MM.1S (cell line): ENCODE results near the gene EPHA2.

Source experiments
- CTCF ChIP-seq: fragments of 300-600 bp; sonication (generic); IDR thresholded peaks from 2 replicates; pipeline ENCODE4 v1.5.1; 2016; ENCODE audit warnings: antibody characterized with exemption, low read length, mixed read lengths
- EZH2 ChIP-seq: fragments of 300-600 bp; sonication (generic); optimal IDR thresholded peaks from 2 replicates; pipeline ENCODE3; 2017; ENCODE audit warnings: low read depth, mild to moderate bottlenecking, antibody characterized with exemption, low read length, mixed read lengths
- EZH2phosphoT487 ChIP-seq: fragments of 300-600 bp; sonication (generic); IDR thresholded peaks from 2 replicates; pipeline ENCODE4 v1.6.1; 2018; ENCODE audit warnings: antibody characterized with exemption, low read length

DNA sequence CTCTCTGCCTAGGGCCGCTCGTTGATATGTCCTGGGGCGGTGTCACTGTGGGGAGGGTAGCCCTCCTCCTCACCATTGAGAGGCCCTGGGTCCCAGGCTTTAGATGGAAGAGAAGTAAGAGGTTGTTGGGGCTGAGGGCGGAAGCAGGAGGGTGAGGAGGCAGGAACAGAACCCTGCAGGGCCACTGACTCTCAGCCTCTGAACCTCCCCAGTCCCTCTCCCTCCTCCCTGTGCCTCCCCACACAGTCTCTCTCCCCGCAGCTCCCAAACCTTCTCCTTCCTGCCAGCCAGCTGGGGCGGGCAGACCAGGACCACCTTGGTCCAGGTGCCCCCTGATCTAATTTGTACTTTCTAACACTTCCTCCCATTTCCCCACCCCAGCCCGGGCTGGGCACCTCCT is 68.1 kb downstream of the EPHA2 start:
- TF ChIP-seq EZH2 (no peak), CTCF (no peak), EZH2phosphoT487 (no peak)
